OCI-LY3 (cell line): ENCODE measurements around the gene EFNA5.

Source experiments
- H2AFZ ChIP-seq: fragments of 200-600, 300-600 bp; shearing (Covaris generic); 2 replicates; pipeline ENCODE4 v1.6.0; 2014; ENCODE audit warnings: antibody characterized with exemption, low read depth, low read length
- H3K27ac ChIP-seq: fragments of 200-600, 300-600 bp; sonication (generic); 2 replicates; pipeline ENCODE4 v1.5.1; 2014; ENCODE audit warnings: mild to moderate bottlenecking, low read length, moderate library complexity, mixed read lengths
- H3K27me3 ChIP-seq: fragments of 200-600, 300-600 bp; sonication (generic); 2 replicates; pipeline ENCODE4 v1.6.1; 2014; ENCODE audit warnings: low read depth, low read length, mixed read lengths
- H3K36me3 ChIP-seq: fragments of 200-600, 300-600 bp; sonication (generic); replicated peaks from 2 replicates; pipeline ENCODE3; 2014; ENCODE audit warnings: low read depth, low read length, mixed read lengths
- H3K4me1 ChIP-seq: fragments of 300-600, 200-600 bp; sonication (generic); 2 replicates; pipeline ENCODE4 v1.6.1; 2014; ENCODE audit warnings: low read length, mixed read lengths
- H3K4me2 ChIP-seq: fragments of 200-600, 300-600 bp; sonication (generic); 2 replicates; pipeline ENCODE4 v1.6.1; 2014; ENCODE audit warnings: low read length, mixed read lengths
- H3K4me3 ChIP-seq: fragments of 300-600, 200-600 bp; sonication (generic); 2 replicates; pipeline ENCODE4 v1.5.1; 2014; ENCODE audit warnings: antibody characterized with exemption, mild to moderate bottlenecking, low read length, moderate library complexity
- H3K79me2 ChIP-seq: fragments of 300-600, 200-600 bp; shearing (Covaris generic); 2 replicates; pipeline ENCODE4 v1.6.1; 2014; ENCODE audit warnings: mild to moderate bottlenecking, low read length, mixed read lengths
- H3K9ac ChIP-seq: fragments of 300-600, 200-600 bp; shearing (Covaris generic); 2 replicates; pipeline ENCODE4 v1.6.0; 2014; ENCODE audit warnings: mild to moderate bottlenecking, low read length, moderate library complexity
- H3K9me3 ChIP-seq: fragments of 200-600, 300-600 bp; shearing (Covaris generic); 2 replicates; pipeline ENCODE4 v1.6.1; 2014; ENCODE audit warnings: low read length, mixed read lengths; ENCODE audit not compliant: insufficient read depth
- H4K20me1 ChIP-seq: fragments of 200-600, 300-600 bp; sonication (generic); 2 replicates; pipeline ENCODE4 v1.6.1; 2016; ENCODE audit warnings: low read length, mixed read lengths; ENCODE audit not compliant: insufficient read depth
- CTCF ChIP-seq: fragments of 200-600, 300-600 bp; sonication (generic); IDR thresholded peaks from 2 replicates; pipeline ENCODE4 v1.5.1; 2014; ENCODE audit warnings: antibody characterized with exemption, low read length, low read depth
- EZH2phosphoT487 ChIP-seq: fragments of 200-600 bp; shearing (Covaris generic); IDR thresholded peaks from 2 replicates; pipeline ENCODE4 v1.6.1; 2018; ENCODE audit warnings: antibody characterized with exemption, mixed run types, low read depth

The EFNA5 gene

GRCh38 chr5:107464416-107464815, 206.3 kb downstream of the EFNA5 start:
- no peaks in the 10 kb centered on the region for H4K20me1 ChIP-seq
- no peaks in the 10 kb centered on the region for H3K4me1 ChIP-seq
- no peaks in the 10 kb centered on the region for H3K9me3 ChIP-seq
- no peak for TF ChIP-seq EZH2phosphoT487
- TF ChIP-seq CTCF = no peak
- H3K36me3 ChIP-seq = no peaks in the 10 kb centered on the region
- no peak overlapping the region for H3K4me2 ChIP-seq
- H3K9ac ChIP-seq = no peak overlapping the region
- H3K27ac ChIP-seq = no peak overlapping the region
- no peak overlapping the region for H2AFZ ChIP-seq
- no peaks in the 10 kb centered on the region for H3K79me2 ChIP-seq
- no peaks in the 10 kb centered on the region for H3K27me3 ChIP-seq
- H3K4me3 ChIP-seq = no peak overlapping the region

- H3K27me3 ChIP-seq = no peaks in the 10 kb centered on the region
- no peak overlapping the region for H3K9ac ChIP-seq
- TF ChIP-seq CTCF (no peak), EZH2phosphoT487 (no peak)
- no peak overlapping the region for H3K27ac ChIP-seq
- H3K4me1 ChIP-seq = no peaks in the 10 kb centered on the region
- no peak overlapping the region for H2AFZ ChIP-seq
- H3K79me2 ChIP-seq = no peaks in the 10 kb centered on the region
- no peak overlapping the region for H3K4me2 ChIP-seq
- H3K36me3 ChIP-seq = no peaks in the 10 kb centered on the region
- H3K9me3 ChIP-seq = no peaks in the 10 kb centered on the region
- no peak overlapping the region for H3K4me3 ChIP-seq
- H4K20me1 ChIP-seq = no peaks in the 10 kb centered on the region
These were observed 207.0 kb downstream of the EFNA5 start for GRCh38 chr5:107463731-107464130.

GRCh38 chr5:107461770-107462169, 209.0 kb downstream of the EFNA5 start:
- Histone ChIP-seq H3K9me3 (no peaks in the 10 kb centered on the region), H4K20me1 (no peaks in the 10 kb centered on the region), H3K27ac (no peak overlapping the region), H3K79me2 (no peaks in the 10 kb centered on the region), H3K4me2 (no peak overlapping the region), H3K27me3 (no peaks in the 10 kb centered on the region), H3K4me1 (no peaks in the 10 kb centered on the region), H3K9ac (no peak overlapping the region), H3K4me3 (no peak overlapping the region), H2AFZ (no peak overlapping the region), H3K36me3 (no peaks in the 10 kb centered on the region)
- no peak for TF ChIP-seq CTCF
- no peak for TF ChIP-seq EZH2phosphoT487

- Histone ChIP-seq H4K20me1 (no peaks in the 10 kb centered on the region), H3K4me1 (no peaks in the 10 kb centered on the region), H3K9ac (no peak overlapping the region), H3K27ac (no peak overlapping the region), H3K4me3 (no peak overlapping the region), H2AFZ (no peak overlapping the region), H3K79me2 (no peaks in the 10 kb centered on the region), H3K27me3 (no peaks in the 10 kb centered on the region), H3K4me2 (no peak overlapping the region), H3K36me3 (no peaks in the 10 kb centered on the region), H3K9me3 (no peaks in the 10 kb centered on the region)
- TF ChIP-seq EZH2phosphoT487 = no peak
- TF ChIP-seq CTCF = no peak
These were observed 209.9 kb downstream of the EFNA5 start for GRCh38 chr5:107460789-107461188.
